Effector CD4-positive, alpha-beta T cell (primary cell): ENCODE measurements around the gene RFLNA.

Experiments used
- DNase-seq: peaks from one replicate; pipeline ENCODE4 v3.0.0-alpha.2; 2020

Gene RFLNA

DNA sequence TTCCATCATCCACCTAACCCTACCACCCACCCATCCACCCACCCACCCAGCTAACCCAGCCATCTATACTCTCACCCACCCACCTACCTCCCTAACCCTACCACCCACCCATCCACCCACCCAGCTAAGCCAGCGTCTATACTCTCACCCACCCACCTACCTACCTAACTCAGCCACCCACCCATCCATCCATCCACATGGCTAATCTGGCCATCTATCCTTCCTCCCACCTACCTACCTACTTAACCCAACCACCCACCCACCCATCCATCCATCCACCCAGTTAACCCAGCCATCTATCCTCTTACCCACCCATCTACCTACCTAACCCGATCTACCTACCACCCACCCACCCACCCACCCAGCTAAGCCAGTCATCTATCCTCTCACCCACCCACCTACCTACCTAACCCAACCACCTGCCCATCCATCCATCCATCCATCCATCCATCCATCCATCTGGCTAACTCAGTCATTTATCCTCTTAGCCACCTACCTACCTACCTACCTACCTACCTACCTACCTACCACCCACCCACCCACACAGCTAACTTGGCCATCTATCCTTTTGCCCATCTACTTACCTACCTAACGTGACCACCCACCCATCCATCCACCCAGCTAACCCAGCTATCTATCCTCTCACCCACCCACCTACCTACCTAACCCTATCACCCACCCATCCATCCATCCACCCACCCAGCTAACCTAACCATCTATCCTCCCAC lies 44.1 kb downstream of the RFLNA start:
- no peak for DNase-seq

DNA sequence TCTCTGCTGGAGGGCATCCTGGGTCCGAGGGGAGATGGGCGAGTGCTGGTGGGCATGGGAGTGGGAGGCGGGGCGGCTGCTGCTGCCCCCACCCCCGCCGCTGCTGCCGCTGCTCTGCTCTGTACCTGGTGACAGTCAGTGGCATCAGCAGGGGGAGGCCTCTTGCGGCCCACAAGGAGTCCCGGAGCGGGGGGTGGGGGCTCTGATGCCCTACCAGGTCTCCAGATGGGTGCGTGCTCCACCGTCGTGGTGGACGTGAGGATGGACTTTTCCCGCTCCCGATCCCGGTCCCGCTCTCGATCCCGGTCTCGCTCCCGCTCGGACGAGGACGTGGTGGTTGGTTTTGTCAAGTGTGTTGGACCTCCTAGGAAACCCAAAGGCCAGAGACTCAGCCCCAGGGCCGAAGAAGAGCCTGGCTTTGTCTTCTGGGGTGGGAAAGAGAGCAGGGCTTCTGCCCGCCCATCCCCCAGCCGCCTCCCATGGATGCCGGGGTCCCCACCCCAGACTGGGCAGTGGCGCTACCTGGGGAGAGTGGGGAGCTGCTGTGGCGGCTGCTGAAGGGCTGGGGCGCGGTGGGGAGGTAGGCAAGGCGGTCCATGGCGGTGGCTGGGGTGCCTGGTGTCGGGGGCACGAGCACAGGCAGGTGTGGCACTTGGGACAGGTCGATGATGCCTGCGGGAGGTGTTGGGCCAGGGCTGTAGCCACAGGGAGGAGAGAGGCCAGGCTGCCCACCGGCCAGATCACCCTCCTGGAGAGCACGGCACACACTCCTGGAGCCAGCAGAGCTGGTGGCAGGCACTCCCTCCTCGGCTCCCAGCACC lies 45.4 kb downstream of the RFLNA start:
- no peak for DNase-seq

DNA sequence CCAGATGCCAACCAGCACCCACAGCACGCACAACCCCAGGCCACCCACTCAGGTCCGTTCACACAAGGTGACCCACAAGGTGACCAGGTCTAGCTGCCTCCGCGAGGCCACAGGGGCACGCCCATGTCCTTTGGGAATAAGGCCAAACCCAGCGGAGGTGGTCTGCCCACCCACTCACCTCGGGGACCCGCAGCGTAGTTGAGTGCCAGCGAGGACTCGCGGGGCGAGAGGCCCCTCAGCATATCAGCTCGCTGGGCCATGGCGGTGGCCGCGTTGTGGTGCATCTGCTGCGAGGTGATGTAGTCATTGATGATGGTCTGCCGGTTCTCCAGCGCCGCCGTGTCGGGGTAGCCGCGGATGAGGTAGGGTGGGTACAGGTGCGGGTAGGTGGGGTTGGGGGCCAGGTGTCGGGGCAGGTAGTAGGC lies 46.8 kb downstream of the RFLNA start:
- DNase-seq = no peak

DNA sequence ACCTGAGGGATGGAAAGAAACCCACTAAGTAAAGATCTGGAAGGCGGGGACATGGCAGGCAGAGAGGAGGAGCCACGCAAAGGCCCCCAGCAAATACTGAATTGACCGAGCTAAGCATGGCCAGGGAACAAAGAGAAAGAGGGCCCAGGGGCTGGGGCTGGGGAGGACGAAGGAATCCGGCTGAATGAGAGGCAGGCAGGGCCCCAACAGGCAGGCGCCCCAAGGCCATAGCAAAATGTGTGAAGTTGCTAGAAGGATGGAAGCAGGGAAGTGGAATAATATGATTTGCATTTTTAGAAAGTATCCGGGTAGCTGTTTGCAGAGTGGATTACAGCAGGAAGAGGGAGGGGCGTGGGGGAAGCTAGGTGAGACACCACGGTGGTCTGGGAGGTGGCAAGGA lies 49.1 kb downstream of the RFLNA start:
- DNase-seq = no peak

DNA sequence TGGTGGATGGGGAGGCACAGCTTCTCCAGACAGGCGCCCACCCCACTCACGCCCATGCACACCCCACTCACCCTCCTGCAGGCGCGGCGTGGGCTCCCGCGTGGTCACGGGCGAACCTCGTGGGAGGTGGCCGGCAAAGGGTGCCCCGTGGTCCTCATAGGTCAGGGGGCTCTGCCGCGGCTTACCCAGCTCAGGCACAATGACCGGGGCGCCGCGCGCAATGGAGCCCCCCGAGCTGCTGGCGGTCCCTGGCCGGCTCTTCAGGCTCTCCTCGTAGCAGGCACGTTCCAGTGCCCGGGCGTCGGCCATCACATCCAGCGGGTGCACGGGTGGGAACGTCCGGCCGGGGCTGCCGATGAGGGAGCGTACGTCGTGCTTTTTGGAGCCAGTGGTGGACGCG lies 49.6 kb downstream of the RFLNA start:
- no peak for DNase-seq

DNA sequence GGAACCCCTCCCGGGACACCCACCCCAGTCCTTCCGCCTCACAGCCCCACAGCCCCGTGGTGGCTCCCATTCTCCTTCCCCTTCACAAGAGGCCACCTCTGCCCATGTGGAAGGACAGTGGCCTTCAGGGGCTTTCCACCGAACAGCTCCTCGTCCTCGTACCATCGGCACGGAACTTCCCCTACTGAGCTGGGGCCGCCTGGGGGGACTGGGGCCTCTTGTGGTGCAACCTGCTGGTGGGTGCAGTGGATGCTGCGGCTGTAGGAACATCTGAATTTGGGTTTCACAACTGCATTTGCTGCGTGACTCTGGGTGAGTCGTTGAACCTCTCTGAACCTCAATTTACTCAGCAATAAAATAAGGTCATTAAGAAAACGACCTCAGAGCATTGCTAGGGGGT lies 50.9 kb downstream of the RFLNA start:
- DNase-seq = no peak

DNA sequence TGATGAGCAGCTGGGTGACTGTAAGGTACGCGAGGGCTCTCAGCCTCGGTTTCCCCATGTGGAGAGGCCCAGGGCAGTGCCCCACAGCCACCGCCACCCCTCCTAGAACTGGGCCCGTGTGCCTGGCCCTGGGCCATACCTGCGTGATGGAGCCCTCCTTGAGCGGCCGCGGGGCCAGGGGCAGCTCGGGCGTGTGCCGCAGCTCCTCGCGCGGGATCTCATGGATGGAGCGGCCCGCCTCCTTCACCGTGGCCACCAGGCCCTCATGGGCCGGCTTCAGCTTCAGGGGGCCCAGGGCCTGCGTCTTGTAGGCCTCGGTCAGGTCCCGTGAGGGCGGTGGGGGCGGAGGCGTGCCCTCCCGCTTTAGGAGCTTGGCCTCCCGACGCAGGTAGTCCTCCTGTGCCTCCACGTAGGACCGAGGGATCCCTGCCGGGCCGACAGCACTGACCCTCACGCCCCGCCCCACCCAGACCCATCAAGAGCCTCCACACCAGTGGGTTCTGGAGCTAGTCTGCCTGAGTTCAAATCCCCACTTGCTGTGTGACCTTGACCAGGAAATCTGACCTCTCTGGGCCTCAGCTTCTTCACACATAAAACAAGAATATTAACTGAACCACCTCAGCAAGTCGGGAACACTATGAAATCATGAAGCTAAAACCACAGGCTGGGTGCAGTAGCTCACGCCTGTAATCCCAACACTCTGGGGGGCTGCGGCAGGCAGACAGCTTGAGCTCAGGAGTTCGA lies 51.7 kb downstream of the RFLNA start:
- DNase-seq = no peak

DNA sequence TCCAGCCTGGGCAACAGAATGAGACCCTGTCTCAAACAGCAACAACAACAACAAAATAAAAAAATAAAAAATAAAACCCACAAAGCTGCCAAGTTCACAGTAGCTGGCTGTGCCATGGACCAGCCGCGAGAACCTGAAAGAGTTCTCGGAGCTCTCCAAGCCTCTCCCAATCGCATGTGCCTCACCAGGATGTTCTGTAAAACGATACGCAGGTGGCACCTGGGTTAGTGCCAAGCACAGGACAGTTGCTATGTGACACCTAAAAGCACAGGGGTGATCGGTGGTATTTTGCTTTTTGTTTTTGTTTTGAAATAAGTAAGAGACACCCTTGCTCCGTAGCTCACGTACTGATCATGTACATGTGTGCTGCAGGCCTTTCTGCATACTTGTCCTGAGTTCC lies 52.4 kb downstream of the RFLNA start:
- no peak for DNase-seq

DNA sequence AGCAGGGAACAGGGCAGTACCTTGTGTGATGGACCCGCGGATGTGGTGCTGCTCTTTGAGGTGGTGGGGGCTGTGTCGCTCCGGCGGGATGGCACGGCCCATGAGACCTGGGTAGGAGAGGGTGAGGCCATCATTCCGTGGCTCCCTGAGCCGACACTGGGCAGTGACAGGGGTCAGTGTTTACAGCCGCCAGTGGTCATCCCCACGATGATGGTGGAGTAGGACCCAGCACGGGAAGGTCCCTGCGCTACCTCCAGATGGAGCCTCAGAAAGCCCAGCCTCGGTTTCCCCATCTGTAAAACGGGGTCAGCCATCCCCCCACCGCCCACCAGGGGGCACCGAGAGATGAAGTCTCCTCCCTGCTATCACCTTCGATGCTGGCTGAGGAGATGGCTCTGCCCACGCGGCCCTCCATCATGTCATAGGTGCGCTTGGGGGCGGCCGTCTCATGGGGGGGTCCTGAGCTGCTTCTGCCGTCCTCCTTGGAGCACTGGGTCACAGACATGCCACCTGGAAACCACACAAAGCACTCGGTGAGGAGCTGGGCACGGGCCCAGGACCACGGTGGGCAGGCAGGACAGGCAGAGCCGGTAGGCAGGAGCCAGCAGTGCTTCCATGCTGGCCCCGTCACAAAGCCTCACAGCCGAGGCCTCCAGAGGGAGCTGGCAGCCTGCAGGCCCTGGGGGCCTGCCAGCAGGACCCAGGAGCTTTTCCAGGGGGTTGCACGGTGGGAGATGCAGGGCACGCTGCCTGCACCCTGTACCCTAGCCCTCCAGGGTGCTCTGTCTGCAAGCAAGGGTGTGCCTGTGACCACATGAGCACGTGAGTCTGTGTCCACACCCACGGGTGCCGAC lies 53.1 kb downstream of the RFLNA start:
- no peak for DNase-seq

DNA sequence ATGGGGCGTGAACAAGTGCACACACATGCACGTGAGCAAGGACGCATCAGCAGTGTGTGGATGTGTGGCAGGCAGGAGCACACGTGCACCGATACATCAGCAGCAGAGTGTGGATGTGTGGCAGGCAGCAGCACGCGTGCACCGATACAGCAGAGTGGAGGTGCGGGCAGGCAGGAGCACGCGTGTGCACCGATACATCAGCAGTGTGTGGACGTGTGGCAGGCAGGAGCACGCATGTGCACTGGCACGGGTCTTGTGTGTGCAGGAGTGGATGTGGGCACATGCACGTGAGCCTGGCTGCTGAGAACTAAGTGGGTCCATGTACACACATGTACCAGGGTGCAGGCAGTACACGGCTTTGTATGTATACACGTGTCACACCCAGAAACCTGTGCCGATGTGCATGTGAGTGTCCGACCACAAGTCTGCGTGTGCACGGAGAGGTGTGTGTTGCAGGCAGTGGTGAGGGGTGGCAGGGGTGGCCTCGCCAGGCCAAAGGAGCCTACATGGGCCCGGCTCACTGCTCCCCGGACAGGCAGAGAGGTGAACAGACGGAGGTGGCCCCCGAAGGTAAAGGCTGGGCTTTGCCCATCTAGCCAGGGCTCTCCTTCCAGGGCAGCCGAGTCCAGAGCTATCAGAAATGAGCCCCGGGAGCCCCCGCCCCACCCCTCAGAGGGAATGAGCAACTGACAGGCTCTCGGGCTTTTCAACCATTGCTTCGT lies 53.9 kb downstream of the RFLNA start:
- DNase-seq = no peak

DNA sequence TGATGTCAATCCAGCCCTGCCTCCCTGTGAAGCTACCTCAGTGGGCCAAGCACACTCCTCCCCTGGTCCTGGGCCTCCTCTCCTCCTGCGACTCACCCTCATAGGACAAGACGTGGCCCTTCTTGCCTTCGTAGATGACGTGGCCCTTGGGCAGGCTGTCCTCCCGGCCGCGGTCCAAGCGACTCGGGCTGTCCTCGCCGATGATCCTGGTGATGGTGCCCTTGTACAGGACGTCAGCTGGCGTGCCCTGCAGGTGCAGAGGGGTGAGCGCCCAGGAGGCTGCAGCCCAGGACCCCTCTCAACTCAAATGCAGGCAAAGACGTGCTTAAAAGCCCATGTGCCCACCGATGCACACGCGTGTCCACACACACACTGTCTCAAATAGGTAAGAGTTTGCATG lies 55.6 kb downstream of the RFLNA start:
- DNase-seq = no peak

DNA sequence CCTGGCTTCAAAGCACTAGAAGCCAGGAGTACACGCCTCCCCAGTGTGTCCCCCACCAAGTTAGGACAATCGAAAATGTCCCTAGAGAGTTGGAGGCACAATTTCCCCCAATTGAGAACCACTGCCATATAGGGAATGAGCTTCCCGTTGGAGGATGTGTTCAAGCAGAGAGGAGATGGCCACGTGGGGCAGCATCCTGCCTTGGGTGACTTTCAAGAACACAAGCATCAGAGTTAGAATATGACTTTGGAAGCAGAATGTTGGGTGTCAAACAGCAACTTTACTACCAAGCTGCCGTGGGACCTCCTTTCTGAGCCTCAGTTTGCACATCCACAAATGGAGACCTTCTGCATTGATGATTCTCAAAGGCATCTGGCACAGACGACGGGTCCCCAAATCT lies 56.5 kb downstream of the RFLNA start:
- DNase-seq = no peak

DNA sequence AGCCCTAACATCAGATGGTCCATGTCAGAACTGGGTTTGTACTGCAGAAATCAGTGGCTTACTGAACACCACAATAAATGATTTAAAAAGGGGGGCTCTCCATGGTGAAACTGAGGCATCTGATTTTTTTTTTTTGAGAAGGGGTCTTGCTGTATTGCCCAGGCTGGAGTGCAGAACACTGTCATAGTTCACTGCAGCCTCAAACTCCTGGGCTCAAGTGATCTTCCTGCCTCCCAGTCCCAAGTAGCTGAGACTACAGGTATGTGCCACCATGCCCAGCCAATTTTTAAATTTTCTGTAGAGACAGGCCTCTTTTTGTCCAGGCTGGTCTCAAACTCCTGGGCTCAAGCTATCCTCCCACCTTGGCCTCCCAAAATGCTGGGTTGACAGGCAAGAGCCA lies 57.4 kb downstream of the RFLNA start:
- no peak for DNase-seq

DNA sequence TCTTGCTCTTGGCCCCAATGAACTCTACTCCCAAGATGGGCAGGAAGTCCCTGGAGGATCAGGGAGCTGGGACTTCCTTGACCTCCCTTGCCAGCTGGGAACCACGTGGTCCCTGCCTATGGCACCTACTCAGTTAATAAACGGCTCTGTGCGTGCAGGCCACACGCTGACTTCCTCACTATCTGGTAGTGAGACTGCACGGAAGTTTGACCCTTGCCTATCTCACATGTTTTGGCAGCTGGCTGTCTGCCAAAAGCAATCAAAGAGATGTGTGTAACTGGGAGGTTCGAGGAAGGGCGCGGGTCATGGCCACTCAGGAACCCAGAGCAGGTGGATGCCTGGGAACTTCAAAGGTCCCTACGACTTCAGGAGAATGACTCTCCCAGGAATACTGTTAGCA lies 57.9 kb downstream of the RFLNA start:
- DNase-seq = no peak

DNA sequence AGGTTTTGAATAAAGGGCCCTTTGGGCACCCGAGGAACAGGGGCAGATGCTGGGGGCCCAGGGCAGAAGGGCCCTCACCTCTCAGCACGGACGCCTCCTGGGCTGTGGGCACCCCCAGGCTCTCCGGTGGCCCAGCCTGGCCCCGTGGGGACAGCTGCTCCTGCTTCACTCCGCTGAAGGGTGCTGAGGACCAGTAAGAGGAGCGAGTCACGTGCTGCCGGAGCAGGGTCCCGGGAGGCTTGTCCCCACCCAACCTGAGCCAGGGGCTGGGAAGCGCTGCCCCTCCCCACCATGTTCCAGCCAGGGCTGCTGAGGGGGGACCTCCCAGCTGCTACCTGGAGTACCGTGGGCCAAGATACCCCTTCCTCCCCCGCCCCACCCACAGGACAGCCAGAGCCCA lies 59.5 kb downstream of the RFLNA start:
- DNase-seq = no peak

DNA sequence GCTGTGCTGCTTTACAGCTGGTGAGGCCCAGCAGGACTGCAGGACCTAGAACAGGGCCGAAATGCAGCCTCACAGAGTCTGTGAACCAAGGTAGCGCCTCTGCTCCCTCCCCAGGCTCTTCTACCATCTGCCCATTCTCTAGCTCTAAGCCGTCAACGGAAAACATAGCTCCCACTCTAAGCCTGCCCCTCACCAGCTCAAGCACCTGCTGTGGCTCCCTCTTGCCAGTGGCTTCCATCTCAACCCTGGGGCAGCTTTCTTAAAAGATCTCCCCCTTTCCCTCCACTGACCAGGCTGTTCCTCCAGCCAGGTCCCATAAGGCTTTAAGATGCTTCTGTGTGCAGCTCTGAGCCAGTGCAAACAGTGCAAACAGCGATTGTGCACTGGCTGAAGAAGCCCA lies 61.3 kb downstream of the RFLNA start:
- no peak for DNase-seq

DNA sequence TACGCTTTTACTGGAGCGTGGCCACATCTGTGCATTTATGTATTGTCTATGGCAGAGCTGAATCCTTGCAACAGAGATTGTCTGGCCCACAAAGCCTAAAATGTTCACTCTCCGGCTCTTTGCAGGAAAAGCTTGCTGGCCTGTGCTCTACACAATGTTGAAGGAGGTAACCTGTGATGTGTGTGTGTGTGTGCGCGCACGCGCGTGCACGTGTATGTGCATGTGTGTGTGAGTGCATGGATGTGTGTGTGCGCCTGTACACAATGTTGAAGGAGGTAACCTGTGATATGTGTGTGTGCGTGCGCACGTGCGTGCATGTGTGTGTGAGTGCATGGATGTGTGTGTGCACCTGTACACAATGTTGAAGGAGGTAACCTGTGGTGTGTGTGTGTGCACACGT lies 62.7 kb downstream of the RFLNA start:
- no peak for DNase-seq

DNA sequence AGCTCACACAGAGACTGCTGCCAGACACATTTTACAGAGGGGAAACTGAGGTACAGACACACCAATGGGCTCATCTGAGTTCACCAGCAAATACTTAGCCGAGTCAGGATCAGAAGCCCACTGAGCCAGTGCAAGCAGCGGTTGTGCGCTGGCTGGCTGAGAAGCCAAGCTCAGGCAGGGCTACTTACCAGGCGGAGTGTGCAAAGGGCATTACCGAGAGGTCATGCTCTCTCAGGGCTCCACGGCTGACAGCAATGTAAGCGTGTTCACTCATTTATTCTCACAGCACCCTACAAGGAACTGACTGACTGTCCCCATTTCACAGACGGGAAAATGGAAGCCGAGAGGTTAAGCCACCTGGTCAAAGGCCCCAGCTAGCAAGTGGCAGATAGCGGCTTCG lies 63.7 kb downstream of the RFLNA start:
- no peak for DNase-seq

DNA sequence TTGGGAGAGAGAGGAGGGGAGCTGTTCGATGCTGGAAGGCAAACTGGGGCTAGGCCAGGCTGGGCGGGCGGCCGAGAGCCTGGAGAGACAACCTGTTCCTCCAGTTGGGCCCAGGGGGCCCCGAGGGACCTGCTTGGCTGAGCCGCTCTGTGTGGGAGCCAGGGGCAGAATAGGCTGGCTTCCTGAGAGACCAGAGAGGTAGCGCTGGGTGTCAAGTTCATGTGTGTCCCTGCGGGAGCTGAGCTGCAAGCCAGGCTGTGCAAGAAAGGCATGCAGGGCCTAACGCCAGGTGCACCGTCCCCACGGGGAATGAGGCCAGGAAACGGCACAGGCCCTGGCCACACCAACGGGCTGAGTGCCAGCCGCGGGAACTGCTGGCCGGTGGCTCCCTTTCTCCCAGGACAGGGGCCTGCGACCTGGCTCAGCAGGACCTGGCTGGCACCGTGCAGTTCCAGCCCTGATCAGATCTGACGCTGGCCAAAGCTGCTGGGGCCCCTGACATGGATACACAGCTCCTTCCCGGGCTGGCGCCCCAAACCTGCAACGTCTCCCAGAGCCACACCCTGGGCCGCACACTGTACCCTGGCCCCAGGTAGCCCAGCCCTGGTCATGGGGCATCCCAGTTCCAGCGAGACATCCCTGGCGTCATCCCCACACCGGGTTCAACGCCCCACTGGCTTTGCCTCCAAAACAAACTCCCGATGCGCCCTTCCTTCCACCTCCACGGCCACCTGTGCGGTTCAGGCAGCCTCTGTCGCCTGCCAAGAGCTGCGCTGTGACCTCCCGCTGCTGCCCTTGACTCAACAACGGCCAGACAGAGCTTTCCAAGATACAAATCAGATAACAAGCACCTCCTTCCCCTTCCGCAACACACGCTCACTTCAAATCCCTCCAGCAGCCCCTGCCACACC lies 65.0 kb downstream of the RFLNA start:
- no peak for DNase-seq

DNA sequence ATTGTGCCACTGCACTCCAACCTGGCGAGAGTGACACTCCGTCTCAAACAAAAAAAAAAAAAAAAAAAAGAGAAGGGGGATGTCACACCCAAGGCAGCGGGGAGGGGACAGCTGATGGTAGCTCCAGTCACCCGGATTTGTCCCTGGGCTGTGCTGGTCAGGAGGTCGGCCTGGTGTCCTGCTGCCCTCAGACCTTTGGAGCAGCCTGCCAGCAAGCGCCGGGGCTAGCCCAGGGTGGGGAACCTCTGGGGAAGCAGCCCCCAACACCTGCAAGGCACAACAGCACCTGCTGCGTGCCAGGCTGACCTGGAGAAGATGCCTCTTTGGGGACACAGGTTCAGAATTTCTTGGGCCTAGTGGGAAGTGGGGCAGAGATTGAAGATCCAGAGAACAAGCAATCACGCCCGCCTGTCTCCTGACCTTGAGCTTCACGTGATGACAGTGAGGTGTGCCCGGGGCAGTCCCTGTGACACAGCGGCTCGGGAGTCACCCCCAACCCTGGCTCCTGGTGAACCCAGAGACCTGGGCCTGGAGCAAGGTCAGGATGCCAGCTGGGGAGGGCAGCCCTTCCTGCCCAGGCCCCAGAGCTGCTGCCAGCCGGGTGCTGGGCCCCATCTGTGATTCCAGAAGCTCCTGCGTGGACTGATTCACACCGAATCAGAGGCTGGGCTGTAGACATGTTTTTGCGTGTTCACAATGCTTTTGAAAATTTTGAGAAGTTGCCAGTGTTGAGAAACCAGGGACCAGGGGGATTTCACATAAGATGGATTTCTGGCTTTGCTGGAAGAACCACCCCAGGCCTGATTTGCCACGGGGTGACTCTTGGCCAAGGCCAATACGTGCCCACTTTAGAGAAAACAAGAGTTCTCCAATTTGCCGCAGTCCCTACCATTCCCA lies 66.4 kb downstream of the RFLNA start:
- no peak for DNase-seq
